Left cardiac atrium (tissue), 4 donors: ENCODE data around the gene ABCB11. TPM values are rescaled to one million over a fixed set of nuclear protein-coding genes. Genes with fewer than 3 reads are reported as not detected.

Experiments
- ATAC-seq, 2 donors: fragments of 200-7000 bp; cut with Tn5 transposase; one replicate each; pipeline ENCODE4 v1.9.1; 2020; ENCODE audit warnings: mild to moderate bottlenecking in 2 of 2, moderate library complexity in 2 of 2
- DNase-seq: peaks from one replicate; pipeline ENCODE4 v3.0.0-alpha.2; 2020
- intact Hi-C, 2 donors: fragments of 100-400 bp; cut with DNase I; formaldehyde crosslinking; loops; one replicate each; pipeline versions ENCODE4 v1.14.1 to v1.15.1; 2022 to 2023
- total RNA-seq, 2 donors: library from RNA; stranded (reverse); fragmentation: NEBNext Ultra II Directional; extraction: Animal tissue kit (Norgen Biotek cat#: 25700); gene quantifications; one replicate each; pipeline ENCODE4 v1.2.1, GENCODE V29; 2021
- donor health status: DM: no; HTN: yes; CAD: no.
- donor health status: DM: no; HTN: yes; CAD: no; lungs with severe emphysema.
- donor health status: DM: yes; HTN: yes; CAD: no.
- donor health status: Dilated cardiomyopathy.

ABCB11 gene
- total RNA-seq, 2 donors from 2014 or later, result 0.37 to 1.1 TPM

DNA sequence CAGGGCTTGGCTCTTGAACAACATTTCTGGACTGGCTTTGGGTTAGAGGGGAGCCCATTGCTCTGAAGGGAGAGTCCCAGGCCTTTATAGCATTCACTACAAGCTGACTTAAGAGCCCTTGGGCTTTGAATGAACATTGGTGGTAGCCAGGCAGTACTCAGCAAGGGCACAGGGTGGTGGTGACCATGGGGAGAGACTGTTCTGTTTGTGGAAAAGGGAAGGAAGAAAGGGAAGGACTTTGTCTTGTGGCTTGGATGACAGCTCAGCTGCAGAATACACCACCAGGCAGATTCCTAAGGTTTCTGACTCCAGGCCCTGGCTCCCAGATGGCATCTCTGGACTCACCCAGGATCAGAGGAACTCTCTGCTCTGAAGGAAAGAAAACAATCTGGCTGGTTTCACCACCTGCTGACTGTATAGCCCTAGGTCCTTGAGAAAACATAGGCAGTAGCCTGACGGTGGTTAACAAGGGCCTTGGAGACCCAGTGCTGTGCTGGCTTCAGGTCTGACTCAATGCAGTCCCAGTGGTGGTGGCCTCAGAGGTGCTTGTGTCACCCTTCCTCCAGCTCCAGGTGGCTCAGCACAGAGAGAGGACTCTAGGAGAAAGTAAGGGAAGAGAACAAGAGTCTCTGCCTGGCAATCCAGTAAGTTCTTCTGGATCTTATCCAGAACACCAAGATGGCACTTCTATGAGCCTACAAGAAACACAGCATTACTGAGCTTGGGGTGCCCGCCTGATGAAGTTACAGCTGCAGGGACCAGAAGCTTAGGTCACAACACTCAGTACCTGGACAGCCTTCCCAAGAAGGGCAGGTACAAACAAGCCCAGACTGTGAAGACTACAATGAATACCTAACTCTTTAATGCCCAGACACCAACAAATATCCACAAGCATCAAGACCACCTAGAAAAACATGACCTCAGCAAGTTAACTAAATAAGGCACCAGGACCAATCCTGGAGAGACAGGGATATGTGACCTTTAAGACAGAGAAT is 16.4 kb upstream of the ABCB11 start:
- intact Hi-C loops, result no loop called here
- ATAC-seq, result peak in 1 of 2 donors; percentile 67
- no peak for DNase-seq

DNA sequence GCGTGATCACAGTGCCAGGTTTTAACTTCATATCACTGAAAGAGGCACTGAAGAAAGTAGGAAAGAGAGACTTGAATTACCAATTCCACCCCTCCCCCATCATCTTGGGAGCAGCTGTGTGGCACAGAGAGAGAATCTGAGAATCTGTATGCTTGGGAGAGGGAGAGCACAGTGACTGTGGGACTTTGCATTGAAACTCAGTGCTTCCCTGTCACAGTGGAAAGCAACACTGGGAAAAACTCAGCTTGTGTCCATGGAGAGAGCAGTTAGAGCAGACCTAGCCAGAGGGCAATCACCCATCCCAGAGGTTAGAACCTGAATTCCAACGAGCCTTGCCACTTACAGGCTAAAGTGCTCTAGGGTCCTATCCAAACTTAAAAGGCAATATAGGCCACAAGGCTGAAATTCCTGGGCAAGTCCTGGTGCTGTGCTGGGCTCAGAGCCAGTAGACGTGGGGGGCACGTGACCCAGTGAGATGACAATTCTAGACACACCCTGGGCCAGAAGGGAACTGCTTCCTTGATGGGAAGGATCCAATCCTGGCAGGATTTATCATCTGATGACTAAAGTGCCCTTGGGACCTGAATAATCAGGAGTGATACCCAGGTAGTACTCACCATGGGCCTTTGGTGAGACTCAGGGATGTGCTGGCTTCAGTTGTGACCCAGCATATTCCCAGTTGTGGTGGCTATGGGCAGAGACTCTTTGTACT is 15.5 kb upstream of the ABCB11 start:
- no peak for DNase-seq
- intact Hi-C loops, result no loop called here
- no peak for ATAC-seq

DNA sequence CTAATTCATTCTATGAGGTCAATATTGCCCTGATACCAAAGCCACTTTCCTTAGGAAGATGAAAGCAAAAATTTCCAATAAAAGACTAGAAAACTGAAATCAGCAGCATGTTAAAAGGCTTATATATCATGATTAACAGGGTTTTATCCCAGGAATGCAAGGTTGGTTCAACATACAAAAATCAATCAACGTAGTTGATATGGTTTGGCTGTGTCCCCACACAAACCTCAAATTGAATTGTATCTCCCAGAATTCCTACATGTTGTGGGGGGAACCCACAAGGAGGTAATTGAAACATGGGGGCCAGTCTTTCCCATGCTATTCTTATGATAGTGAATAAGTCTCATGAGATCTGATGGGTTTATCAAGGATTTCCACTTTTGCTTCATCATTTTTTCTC is 11.7 kb upstream of the ABCB11 start:
- DNase-seq (no peak), ATAC-seq (no peak)
- intact Hi-C loops, result no loop called here

DNA sequence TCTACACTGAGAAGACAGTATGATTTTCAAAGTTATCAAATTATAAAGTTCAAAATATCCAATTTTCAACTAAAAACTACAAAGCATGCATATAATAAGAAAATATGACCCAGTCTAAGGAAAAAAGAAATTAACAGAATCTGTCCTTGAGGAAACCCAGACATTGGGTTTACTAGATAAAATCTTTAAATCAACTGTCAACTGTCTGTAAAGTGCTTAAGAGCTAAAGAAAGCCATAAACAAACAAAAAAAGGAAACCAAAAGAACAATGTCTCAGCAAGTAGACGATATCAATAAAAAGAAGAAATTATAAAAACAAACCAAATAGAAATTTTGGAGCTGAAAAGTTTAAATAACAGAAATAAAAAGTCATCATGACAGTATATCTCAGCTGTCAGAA is 10.5 kb upstream of the ABCB11 start:
- ATAC-seq (no peak), DNase-seq (no peak)
- intact Hi-C loops, result no loop called here

DNA sequence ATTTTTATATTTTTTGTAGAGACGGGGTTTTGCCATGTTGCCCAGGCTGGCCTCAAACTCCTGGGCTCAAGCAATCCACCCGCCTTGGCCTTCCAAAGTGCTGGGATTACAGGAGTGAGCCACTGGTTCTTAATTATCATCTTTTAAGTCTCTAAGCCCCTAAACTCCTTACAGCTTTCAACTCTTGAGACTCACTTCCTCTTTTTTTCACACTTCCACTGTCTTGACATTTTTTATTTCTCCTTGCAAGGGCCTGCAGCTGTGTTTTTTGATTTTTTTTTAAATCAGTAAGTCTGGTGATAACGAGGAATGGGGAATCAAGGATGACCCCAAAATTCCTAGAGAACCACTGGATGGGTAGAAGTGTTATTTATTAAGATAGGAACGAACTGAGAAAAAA is 8.6 kb upstream of the ABCB11 start:
- intact Hi-C loops, result no loop called here
- no peak for ATAC-seq
- DNase-seq, result no peak

DNA sequence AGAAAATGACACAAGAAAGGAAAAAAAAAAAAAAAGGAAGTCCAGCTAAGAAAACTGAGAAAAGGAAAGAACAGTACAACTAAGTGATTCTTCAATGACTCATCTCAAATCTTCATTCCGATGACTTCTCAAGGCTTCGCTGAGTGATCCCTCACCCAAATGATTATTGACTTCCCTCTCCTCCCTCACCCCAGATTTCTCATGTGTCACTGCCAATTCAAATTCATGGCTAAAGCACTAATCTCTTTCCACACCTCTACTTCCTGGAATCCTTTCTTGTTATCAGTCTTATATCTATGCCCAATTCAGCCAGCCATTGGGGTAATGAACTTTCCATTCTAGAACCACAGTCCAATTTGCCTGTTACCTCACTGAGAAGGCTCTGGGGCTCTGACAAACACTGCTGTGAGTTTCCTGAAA is 7.2 kb upstream of the ABCB11 start:
- no peak for DNase-seq
- ATAC-seq, result peak in 1 of 2 donors; percentile 62
- intact Hi-C loops, result no loop called here

DNA sequence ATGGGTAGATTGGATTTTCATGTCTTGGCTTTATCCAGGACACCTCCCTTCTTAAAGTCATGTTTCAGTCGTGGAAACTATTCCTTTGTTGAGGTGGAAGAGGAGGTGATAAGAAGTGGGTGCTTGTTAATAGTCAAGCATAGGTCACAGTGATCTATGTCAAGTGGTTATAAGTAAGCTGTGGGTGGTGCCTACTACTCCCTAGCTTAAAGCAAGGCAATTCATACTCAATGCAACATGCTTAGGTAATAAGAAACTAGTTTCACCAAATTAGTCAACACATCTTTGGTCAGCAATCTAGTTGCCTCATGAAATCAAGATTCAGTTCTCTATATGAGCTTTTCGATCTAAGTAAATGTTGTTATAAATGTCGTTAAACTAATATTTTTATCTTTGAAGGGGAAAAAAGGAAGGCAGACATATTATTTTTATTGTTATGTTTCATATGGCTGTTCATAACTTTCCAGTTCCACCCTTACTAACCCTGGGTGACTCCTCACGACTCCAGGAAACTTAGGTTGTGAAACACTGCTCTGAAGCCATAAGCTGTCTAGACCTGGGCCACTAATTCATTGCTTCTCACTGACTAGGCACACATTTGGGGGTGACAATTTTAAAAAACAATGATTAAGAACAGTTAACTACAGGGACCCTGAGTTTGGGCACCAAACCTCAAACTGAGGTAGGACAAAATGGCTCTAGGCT is 5.8 kb upstream of the ABCB11 start:
- intact Hi-C loops, result no loop called here
- peak in 1 of 2 donors; percentile 23 for ATAC-seq
- DNase-seq, result no peak

DNA sequence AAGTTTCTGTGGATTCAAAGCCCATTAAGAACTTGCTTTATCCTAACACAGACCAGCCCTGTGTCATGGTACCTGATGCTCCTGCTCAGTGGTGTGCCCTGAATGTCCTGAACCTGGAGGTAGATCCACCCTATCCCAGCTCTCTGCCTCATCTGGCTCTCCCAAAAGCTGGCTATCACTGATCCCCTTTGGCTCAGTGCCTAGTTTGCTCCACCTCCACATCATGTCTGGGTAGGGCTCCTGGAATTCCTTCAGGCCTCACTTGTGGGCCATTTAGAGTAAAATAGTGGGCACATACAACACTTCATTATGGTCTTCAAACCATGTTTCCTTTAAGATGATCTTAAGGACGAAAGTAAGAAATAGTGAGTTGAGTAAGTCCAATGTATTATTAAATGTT is 4.8 kb upstream of the ABCB11 start:
- ATAC-seq, result no peak
- DNase-seq, result no peak
- intact Hi-C loops, result no loop called here

DNA sequence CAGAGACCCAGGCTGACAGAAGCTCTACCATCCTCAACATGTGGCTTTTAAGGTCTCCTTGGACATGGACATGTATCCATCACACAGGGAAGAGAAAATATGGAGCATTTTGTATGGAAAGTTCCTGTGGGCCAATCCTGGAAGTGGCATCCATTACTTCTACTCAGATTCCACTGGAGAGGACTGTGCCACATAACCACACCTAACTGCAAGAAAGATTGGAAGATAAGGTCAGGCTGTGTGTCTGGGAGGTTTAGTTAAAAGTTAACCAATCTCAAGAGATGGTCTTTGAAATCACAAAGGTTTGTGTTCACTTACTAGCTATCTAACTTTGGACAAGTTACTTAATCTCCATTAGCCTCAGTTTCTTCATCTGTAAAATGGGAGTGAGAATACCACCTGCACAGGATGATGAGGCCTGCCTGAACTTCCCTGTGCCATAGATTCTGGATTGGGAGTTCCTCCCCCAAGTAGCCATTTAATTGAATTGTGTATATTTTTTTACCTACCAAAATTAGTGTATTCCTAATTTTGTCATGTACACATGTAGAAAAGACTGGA is 3.9 kb upstream of the ABCB11 start:
- DNase-seq, result no peak
- intact Hi-C loops, result no loop called here
- ATAC-seq, result no peak

DNA sequence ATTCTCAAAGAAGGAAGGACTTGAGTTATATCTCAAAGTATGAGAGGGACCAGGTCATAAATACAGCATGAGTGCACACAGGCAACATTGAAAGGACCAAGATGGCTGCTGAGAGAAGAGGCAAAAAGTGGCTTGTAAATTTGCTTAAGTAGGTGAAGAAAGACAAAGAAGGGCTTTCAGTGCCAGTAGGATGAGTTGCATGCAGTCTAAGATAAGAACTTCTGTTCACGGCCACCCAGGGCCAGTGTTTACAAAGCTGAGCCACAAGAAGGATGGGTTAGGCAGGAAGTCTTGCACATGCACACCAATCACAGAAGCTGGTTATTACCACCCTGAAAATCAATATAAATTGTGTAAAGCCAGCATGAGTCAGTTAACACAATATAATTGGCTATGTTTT is 3.1 kb upstream of the ABCB11 start:
- DNase-seq (no peak), ATAC-seq (no peak)
- intact Hi-C loops, result no loop called here

DNA sequence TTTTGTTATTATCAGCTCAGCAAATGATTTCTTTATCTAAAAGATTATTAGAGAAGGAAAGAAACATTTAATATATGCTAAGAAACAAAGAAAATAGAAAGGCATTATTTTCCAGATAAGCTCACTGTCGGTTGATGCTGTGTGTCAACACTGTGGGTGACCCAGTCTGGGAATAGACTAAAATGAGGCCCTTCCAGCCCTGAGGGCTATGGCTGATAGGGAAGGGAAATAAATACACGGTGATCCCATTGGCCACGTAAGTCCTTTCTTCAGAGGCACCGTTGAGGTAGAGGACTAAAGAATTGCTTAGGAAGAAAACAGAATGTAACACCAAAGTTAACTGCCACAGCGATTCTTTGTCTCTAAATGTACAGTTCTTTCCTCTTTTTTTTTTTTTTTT is 1.8 kb downstream of the ABCB11 start:
- ATAC-seq (peak in 1 of 2 donors; percentile 22), DNase-seq (no peak)
- intact Hi-C loops, result no loop called here

DNA sequence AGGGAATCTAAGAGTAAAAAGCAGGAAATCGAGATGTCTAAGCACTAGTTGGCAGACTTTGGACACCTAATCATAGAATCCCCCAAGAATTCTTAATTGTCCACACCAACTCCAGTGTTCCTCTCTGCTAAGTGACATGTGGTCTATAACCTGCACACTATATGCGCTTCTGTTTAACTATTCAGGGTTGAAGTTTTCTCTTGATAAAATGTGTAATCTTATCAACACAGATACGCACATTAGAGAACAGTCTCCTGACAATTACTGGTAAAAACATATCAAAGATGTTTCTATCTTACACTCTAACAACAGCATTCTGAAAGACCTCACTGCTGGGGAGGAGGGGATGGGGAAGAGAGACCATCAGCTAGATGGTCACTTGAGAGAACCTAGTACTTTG is 3.9 kb downstream of the ABCB11 start:
- ATAC-seq (no peak), DNase-seq (no peak)
- intact Hi-C loops, result no loop called here

DNA sequence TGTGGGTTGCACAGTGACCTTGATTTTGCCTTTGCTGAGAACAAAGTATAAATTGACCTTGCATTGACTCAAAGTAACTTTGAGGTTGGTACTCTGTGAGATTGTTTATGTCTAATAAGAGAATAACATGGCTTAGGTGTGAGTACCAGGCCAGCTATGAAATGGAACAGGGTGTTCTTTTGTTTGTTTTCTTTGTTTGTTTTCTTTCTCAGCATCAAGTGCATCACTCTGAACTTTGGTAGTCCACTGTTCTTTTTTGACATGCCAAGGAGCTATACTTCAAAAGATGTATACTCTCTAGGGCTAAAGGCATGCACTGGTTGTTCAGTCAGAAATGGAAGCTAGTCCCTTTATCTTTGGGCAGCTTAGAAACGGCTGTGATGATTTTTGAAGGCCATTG is 5.1 kb downstream of the ABCB11 start:
- ATAC-seq (no peak), DNase-seq (no peak)
- intact Hi-C loops, result no loop called here

DNA sequence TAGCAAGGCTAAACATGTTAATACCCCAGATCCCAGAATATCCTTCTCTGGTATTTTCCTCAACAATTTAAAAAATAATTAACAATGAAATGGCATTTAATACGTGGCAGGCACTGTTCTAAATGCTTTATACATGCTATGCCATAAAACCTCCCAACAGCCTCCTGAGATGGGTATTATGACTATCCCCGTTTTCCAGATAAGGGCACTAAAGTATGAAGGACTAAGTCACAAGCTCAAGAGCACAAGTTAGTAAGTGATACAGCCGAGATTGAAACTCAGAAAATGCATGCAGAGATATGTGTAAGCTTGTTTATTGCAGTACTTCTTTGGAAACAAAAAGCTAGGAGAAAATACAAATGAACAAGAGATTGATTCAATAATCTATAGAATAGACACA is 8.0 kb downstream of the ABCB11 start:
- DNase-seq (no peak), ATAC-seq (no peak)
- intact Hi-C loops, result no loop called here

DNA sequence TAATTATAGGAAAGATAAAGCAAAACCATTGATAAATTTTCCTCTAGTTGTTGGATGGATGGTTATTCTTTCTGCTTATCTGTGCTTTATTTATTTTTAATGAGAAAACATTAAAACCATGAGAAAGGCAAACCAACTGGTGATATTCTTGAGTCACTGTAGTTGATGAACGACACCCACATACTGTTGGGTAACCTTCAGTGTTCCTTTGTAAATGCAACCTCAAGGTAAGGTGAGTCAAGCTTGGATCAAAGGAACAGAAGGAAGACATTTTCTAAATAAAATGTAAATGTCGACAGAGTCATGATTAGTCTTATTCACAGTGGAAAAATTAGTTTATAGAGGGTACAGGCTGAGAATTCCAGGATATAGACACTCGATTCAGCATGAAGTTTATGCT is 12.7 kb downstream of the ABCB11 start:
- no peak for DNase-seq
- intact Hi-C loops, result no loop called here
- no peak for ATAC-seq

DNA sequence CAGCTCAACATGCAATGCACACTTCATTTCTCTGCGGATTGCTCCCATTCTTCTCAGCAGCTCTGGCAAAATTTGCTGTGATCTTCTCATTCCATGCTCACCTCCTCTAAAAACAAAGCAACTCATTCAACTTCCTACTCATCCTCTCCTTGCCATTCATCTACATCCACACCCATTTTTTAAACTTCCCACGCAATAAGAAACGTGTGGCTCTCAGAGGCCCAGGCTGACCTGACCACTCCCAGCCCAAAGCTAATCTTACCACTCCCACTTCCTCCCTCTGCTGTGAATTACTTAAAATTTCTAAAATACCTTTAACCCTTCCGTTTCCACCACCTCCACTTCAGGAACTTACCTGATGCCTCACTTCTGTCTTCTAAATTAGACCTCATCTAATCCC is 15.2 kb downstream of the ABCB11 start:
- intact Hi-C loops, result no loop called here
- no peak for DNase-seq
- no peak for ATAC-seq

DNA sequence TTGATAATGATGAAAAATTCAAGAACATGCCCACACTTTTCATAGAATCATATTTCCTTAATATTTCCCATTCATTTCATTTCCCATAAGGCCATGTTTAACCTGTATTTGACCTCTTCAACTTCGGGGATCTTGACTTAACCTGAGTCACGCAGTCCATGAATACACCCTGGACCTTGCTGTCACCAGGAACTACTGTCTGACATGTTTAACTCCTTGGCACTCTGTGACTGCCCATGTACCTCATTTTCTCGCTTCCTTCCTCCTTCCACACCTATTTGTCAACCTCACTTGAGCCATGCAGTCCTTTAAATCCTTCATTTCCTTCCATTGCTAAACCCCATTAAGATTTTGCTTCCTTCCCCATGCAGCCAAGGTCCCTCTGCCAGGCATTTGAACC is 16.3 kb downstream of the ABCB11 start:
- no peak for DNase-seq
- ATAC-seq, result no peak
- intact Hi-C loops, result loop anchor here in 1 of 2 donors (5.0 kb wide), 1 partner anchor 58 kb away; no protein-coding TSS in a partner anchor

DNA sequence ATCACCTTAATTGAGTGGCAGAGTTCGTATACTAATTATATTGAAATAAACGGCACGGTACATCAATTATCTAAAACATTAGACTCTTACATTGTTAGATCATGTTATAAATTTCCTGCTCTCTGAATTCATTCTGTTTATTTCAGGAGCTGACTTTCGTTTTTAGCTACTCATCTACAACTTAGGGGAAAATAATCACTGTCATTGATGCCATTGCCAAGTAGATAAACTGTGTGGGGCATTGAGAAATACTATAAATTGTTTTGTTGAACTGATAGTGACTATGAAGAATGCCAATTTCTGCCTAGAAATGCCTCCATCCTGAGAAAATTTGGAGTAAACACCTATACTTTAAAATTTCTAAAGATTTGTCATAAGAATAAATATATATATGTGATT is 17.5 kb downstream of the ABCB11 start:
- DNase-seq (no peak), ATAC-seq (no peak)
- intact Hi-C loops, result loop anchor here in 1 of 2 donors (2.0 to 5.0 kb wide), 2 partner anchors 37 to 59 kb away; no protein-coding TSS in a partner anchor
